B cell (primary cell): ENCODE results near the gene PDXK. TPM values are rescaled to one million over a fixed set of nuclear protein-coding genes. Genes with fewer than 3 reads are reported as not detected.

Source experiments
- ATAC-seq: fragments of 200-7000 bp; cut with Tn5 transposase; one replicate; pipeline ENCODE4 v1.10.0; 2021; ENCODE audit warnings: low read depth, mild to moderate bottlenecking, moderate number of reproducible peaks, moderate library complexity
- CTCF ChIA-PET: fragments of 350-600 bp; sonication (Branson Sonifier 250); formaldehyde crosslinking; loops from one replicate; lab custom pipeline; 2021; ENCODE audit warnings: antibody characterized with exemption, inconsistent platforms; lab: Charles Lee
- POLR2A ChIA-PET: fragments of 350-600 bp; sonication (Branson Sonifier 250); formaldehyde crosslinking; loops from one replicate; lab custom pipeline; 2021; ENCODE audit warnings: antibody characterized with exemption; lab: Charles Lee
- DNase-seq: peaks from one replicate; pipeline ENCODE4 v3.0.0; 2013
- H2AFZ ChIP-seq: 2 replicates; pipeline ENCODE4 v1.6.1; 2012; ENCODE audit warnings: mild to moderate bottlenecking, low read depth, low read length; ENCODE audit not compliant: insufficient read depth, poor library complexity, severe bottlenecking
- H3K27ac ChIP-seq, 2 donors: 1 replicate in 1 of 2; 2 replicates in 1 of 2; pipeline ENCODE4 v1.5.1; 2012 to 2013; ENCODE audit warnings: low read length in 2 of 2, mild to moderate bottlenecking in 2 of 2, moderate library complexity in 1 of 2
- H3K27me3 ChIP-seq, 4 experiments: fragments of 200-600 bp in 1 of 4; sonication (generic) in 1 of 4; replicated peaks in 1 of 4; 1 replicate in 2 of 4; 2 replicates in 2 of 4; pipeline versions ENCODE4 v1.6.1 to v1.7.0; 2013 to 2016; ENCODE audit warnings: low read length in 3 of 4, mild to moderate bottlenecking in 2 of 4, mixed read lengths in 1 of 4, moderate library complexity in 1 of 4; ENCODE audit not compliant: insufficient read depth in 4 of 4, control insufficient read depth in 3 of 4; ENCODE audit errors: control extremely low read depth in 1 of 4
- H3K36me3 ChIP-seq, 2 experiments: replicated peaks in 1 of 2; 1 replicate in 1 of 2; 2 replicates in 1 of 2; pipeline versions ENCODE4 v1.6.1 to v1.7.1; 2013; ENCODE audit warnings: low read length in 1 of 2; ENCODE audit not compliant: insufficient read depth in 2 of 2, control insufficient read depth in 1 of 2; ENCODE audit errors: control extremely low read depth in 1 of 2, extremely low read depth in 1 of 2
- H3K4me1 ChIP-seq, 2 donors: fragments of 200-600 bp in 1 of 2; sonication (generic) in 1 of 2; 1 replicate in 1 of 2; 2 replicates in 1 of 2; pipeline versions ENCODE4 v1.5.1 to v1.6.1; 2013 to 2017; ENCODE audit warnings: low read length in 2 of 2; ENCODE audit not compliant: control insufficient read depth in 2 of 2, insufficient read depth in 2 of 2
- H3K4me2 ChIP-seq: replicated peaks from 2 replicates; pipeline ENCODE3; 2012; ENCODE audit warnings: mild to moderate bottlenecking, low read depth, low read length; ENCODE audit not compliant: poor library complexity, severe bottlenecking
- H3K4me3 ChIP-seq, 5 experiments: fragments of 200-600 bp in 1 of 5; sonication (generic) in 1 of 5; 1 replicate in 3 of 5; 2 replicates in 2 of 5; pipeline versions ENCODE4 v1.5.1 to v1.7.0; 2011 to 2016; ENCODE audit warnings: low read length in 4 of 5, mild to moderate bottlenecking in 4 of 5, low read depth in 2 of 5, control low read depth in 1 of 5, moderate library complexity in 1 of 5; ENCODE audit not compliant: insufficient read depth in 1 of 5; ENCODE audit errors: control extremely low read depth in 1 of 5, extremely low read depth in 1 of 5
- H3K79me2 ChIP-seq: fragments of 200-600 bp; sonication (generic); one replicate; pipeline ENCODE4 v1.6.0; 2016; ENCODE audit warnings: low read length; ENCODE audit not compliant: control insufficient read depth, insufficient read depth
- H3K9ac ChIP-seq: fragments of 200-600 bp; sonication (generic); 2 replicates; pipeline ENCODE4 v1.6.1; 2017; ENCODE audit warnings: mild to moderate bottlenecking, low read length, moderate library complexity
- H3K9me3 ChIP-seq, 3 donors: one replicate each; pipeline versions ENCODE4 v1.6.1 to v1.7.1; 2013; ENCODE audit warnings: low read length in 2 of 3; ENCODE audit not compliant: control insufficient read depth in 2 of 3, insufficient read depth in 1 of 3; ENCODE audit errors: control extremely low read depth in 1 of 3
- H4K20me1 ChIP-seq: 2 replicates; pipeline ENCODE4 v1.6.0; 2012; ENCODE audit warnings: mild to moderate bottlenecking, low read length; ENCODE audit not compliant: insufficient read depth, control insufficient read depth, poor library complexity, severe bottlenecking
- H3K27ac Mint-ChIP-seq: one replicate; pipeline ENCODE4 v1.8.0; 2021; ENCODE audit warnings: mixed read lengths
- H3K27me3 Mint-ChIP-seq: one replicate; pipeline ENCODE4 v1.8.0; 2021; ENCODE audit warnings: mixed read lengths
- H3K4me1 Mint-ChIP-seq: one replicate; pipeline ENCODE4 v1.8.0; 2021; ENCODE audit warnings: mixed read lengths
- H3K4me3 Mint-ChIP-seq: one replicate; pipeline ENCODE4 v1.8.0; 2021; ENCODE audit warnings: mixed read lengths
- H3K9me3 Mint-ChIP-seq: one replicate; pipeline ENCODE4 v1.8.0; 2022; ENCODE audit warnings: mixed read lengths; ENCODE audit not compliant: insufficient read depth
- EZH2 ChIP-seq: IDR thresholded peaks from 2 replicates; pipeline ENCODE4 v1.6.1; 2012; ENCODE audit warnings: borderline replicate concordance, low read depth, mild to moderate bottlenecking, moderate library complexity, low read length; ENCODE audit not compliant: insufficient read depth, poor library complexity, severe bottlenecking
- WGBS: methylation state at CpG from one replicate; pipeline ENCODE4 v1.1.5; 2013; ENCODE audit warnings: missing lambda C conversion rate; ENCODE audit not compliant: insufficient coverage; 5-methylcytosine and 5-hydroxymethylcytosine counted together
- intact Hi-C: fragments of 100-400 bp; cut with micrococcal nuclease; formaldehyde crosslinking; loops from one replicate; pipeline ENCODE4 v1.10.0; 2022
- polyA plus RNA-seq: library from polyadenylated mRNA; depleted of rRNA; stranded (reverse); fragments of >200 nt; gene quantifications from 2 replicates; pipeline ENCODE4 v1.2.3, GENCODE V29; 2012
- total RNA-seq, 2 donors: library from RNA; stranded (reverse); fragments of 120-200 nt in 1 of 2; gene quantifications; 1 replicate in 1 of 2; 2 replicates in 1 of 2; pipeline versions ENCODE4 v1.2.3 to v1.2.4, GENCODE V29; 2013 to 2022
- TF ChIP-seq, protein P1 (sequence below): fragments of 200-600 bp; IDR thresholded peaks from one replicate; pipeline ENCODE4 v1.8.0; 2022; ENCODE audit warnings: antibody characterized with exemption, mild to moderate bottlenecking

Gene PDXK
- total and polyA plus RNA-seq, 2 donors (not counting 1 experiment from before 2014, with no cell fraction given): 31.1 to 102 TPM

DNA sequence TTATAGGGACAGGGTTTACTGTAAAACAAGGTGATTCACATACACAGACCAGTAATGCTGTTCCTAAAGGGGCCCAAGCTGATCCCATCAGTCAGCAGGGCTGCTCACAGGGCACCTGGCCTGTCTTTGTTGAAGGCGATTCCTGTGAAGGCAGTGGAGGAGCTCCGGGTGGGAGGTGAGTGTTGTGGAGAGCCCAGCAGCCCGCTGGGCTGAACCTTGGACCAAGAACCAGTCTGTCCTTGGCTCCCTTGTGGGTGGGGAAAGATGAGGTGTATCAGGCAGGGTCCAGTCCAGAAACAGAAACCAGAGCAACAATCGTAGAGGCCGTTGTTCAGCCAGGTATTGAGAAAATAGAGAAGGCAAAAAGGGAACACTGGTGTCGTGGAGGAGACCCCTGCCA lies 12.5 kb downstream of the PDXK start:
- Histone ChIP-seq H3K27me3 (no peaks in the 10 kb centered on the region), H3K36me3 (peaks cover 0 to 3% of the 10 kb centered on the region in 2 experiments), H3K4me3 (no peak overlapping the region), H3K9ac (no peak overlapping the region), H2AFZ (no peak overlapping the region), H3K4me1 (peaks cover 23 to 30% of the 10 kb centered on the region in 2 donors), H3K79me2 (peaks cover 35% of the 10 kb centered on the region), H3K27ac (no peak overlapping the region), H4K20me1 (peaks cover 71% of the 10 kb centered on the region), H3K9me3 (peaks cover 0 to 3% (median 0%) of the 10 kb centered on the region in 3 donors), H3K4me2 (no peak overlapping the region)
- POLR2A ChIA-PET: no interaction called here
- peaks cover 30% of the 10 kb centered on the region for H3K4me1 Mint-ChIP-seq
- TF ChIP-seq, protein P1, sequence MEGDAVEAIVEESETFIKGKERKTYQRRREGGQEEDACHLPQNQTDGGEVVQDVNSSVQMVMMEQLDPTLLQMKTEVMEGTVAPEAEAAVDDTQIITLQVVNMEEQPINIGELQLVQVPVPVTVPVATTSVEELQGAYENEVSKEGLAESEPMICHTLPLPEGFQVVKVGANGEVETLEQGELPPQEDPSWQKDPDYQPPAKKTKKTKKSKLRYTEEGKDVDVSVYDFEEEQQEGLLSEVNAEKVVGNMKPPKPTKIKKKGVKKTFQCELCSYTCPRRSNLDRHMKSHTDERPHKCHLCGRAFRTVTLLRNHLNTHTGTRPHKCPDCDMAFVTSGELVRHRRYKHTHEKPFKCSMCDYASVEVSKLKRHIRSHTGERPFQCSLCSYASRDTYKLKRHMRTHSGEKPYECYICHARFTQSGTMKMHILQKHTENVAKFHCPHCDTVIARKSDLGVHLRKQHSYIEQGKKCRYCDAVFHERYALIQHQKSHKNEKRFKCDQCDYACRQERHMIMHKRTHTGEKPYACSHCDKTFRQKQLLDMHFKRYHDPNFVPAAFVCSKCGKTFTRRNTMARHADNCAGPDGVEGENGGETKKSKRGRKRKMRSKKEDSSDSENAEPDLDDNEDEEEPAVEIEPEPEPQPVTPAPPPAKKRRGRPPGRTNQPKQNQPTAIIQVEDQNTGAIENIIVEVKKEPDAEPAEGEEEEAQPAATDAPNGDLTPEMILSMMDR: no peak
- TF ChIP-seq EZH2: no peak
- no peak overlapping the region for H3K27ac Mint-ChIP-seq
- DNase-seq (no peak), ATAC-seq (no peak)
- H3K27me3 Mint-ChIP-seq: no peaks in the 10 kb centered on the region
- CTCF ChIA-PET: no interaction called here
- H3K9me3 Mint-ChIP-seq: no peaks in the 10 kb centered on the region
- intact Hi-C loops: no loop called here
- H3K4me3 Mint-ChIP-seq: no peak overlapping the region
- WGBS: 87% methylated on average over 6 of the region's 6 CpGs

GRCh38 chr21:43731891-43732711 lies 13.2 kb downstream of the PDXK start:
- Histone ChIP-seq H3K4me2 (no peak overlapping the region), H2AFZ (no peak overlapping the region), H3K4me3 (no peak overlapping the region), H3K79me2 (peaks cover 29% of the 10 kb centered on the region), H3K27ac (no peak overlapping the region), H4K20me1 (peaks cover 69% of the 10 kb centered on the region), H3K9me3 (peaks cover 0 to 5% (median 0%) of the 10 kb centered on the region in 3 donors), H3K4me1 (peaks cover 17 to 24% of the 10 kb centered on the region in 2 donors), H3K9ac (no peak overlapping the region), H3K36me3 (peaks cover 0 to 3% of the 10 kb centered on the region in 2 experiments), H3K27me3 (no peaks in the 10 kb centered on the region)
- 97% methylated on average over 14 of the region's 23 CpGs for WGBS
- no peaks in the 10 kb centered on the region for H3K27me3 Mint-ChIP-seq
- H3K4me1 Mint-ChIP-seq: peaks cover 24% of the 10 kb centered on the region
- intact Hi-C loops: no loop called here
- DNase-seq: no peak
- ATAC-seq: no peak
- CTCF ChIA-PET: no interaction called here
- H3K9me3 Mint-ChIP-seq: no peaks in the 10 kb centered on the region
- no peak overlapping the region for H3K4me3 Mint-ChIP-seq
- H3K27ac Mint-ChIP-seq: no peak overlapping the region
- POLR2A ChIA-PET: no interaction called here
- TF ChIP-seq, protein P1: no peak
